Smooth muscle cell (in vitro differentiated cells): ENCODE results near the gene LKAAEAR1. TPM values are rescaled to one million over a fixed set of nuclear protein-coding genes. Genes with fewer than 3 reads are reported as not detected.

Source experiments
- DNase-seq: peaks from one replicate; lab custom pipeline; 2025; ENCODE audit not compliant: unreplicated experiment; lab: John Stamatoyannopoulos, UW
- H2AFZ ChIP-seq: fragments of 200-600 bp; sonication (generic); 2 replicates; pipeline ENCODE4 v1.6.0; 2016; ENCODE audit warnings: antibody characterized with exemption, low read depth, mild to moderate bottlenecking
- H3F3A ChIP-seq: fragments of 200-600 bp; sonication (generic); 2 replicates; pipeline ENCODE4 v1.6.0; 2017; ENCODE audit warnings: antibody characterized with exemption, low read depth
- H3K27ac ChIP-seq: fragments of 200-600 bp; sonication (generic); 2 replicates; pipeline ENCODE4 v1.5.1; 2016; ENCODE audit warnings: low read depth, mild to moderate bottlenecking
- H3K27me3 ChIP-seq: fragments of 200-600 bp; sonication (generic); 2 replicates; pipeline ENCODE4 v1.6.1; 2016; ENCODE audit warnings: low read depth, mild to moderate bottlenecking
- H3K36me3 ChIP-seq: fragments of 200-600 bp; sonication (generic); 2 replicates; pipeline ENCODE4 v1.5.1; 2016; ENCODE audit warnings: low read depth
- H3K4me1 ChIP-seq: fragments of 200-600 bp; sonication (generic); 2 replicates; pipeline ENCODE4 v1.5.1; 2016; ENCODE audit warnings: low read depth
- H3K4me2 ChIP-seq: fragments of 200-600 bp; sonication (generic); 2 replicates; pipeline ENCODE4 v1.6.0; 2016; ENCODE audit warnings: mild to moderate bottlenecking
- H3K4me3 ChIP-seq: fragments of 200-600 bp; sonication (generic); 2 replicates; pipeline ENCODE4 v1.5.1; 2016; ENCODE audit warnings: mild to moderate bottlenecking
- H3K79me2 ChIP-seq: fragments of 200-600 bp; sonication (generic); 2 replicates; pipeline ENCODE4 v1.6.0; 2016; ENCODE audit warnings: low read depth, mild to moderate bottlenecking
- H3K9ac ChIP-seq: fragments of 200-600 bp; sonication (generic); 2 replicates; pipeline ENCODE4 v1.6.0; 2016; ENCODE audit warnings: low read depth
- H3K9me3 ChIP-seq: fragments of 200-600 bp; sonication (generic); replicated peaks from 2 replicates; pipeline ENCODE4 v1.5.1; 2016; ENCODE audit warnings: low read depth
- H4K20me1 ChIP-seq: fragments of 200-600 bp; sonication (generic); 2 replicates; pipeline ENCODE4 v1.6.0; 2016; ENCODE audit warnings: low read depth
- CTCF ChIP-seq: fragments of 200-600 bp; sonication (generic); IDR thresholded peaks from 2 replicates; pipeline ENCODE4 v1.5.1; 2017; ENCODE audit warnings: borderline replicate concordance, mild to moderate bottlenecking, antibody characterized with exemption; ENCODE audit not compliant: insufficient read depth, poor library complexity, severe bottlenecking
- WGBS: methylation state at CpG from one replicate; pipeline ENCODE4 v1.1.7; 2016; ENCODE audit warnings: low lambda C conversion rate; 5-methylcytosine and 5-hydroxymethylcytosine counted together
- polyA plus RNA-seq: library from polyadenylated mRNA; unstranded; fragments of >200 nt; fragmentation: Nextera tagmentation; extraction: Ambion mirVana; gene quantifications from 2 replicates; pipeline ENCODE4 v1.2.1, GENCODE V29; 2016
- total RNA-seq: library from RNA; depleted of rRNA; stranded (reverse); fragments of >200 nt; gene quantifications from 2 replicates; pipeline ENCODE4 v1.2.3, GENCODE V29; 2014

Gene LKAAEAR1
- total and polyA plus RNA-seq, 2 experiments from 2014 or later = 0.79 TPM; not detected in 1

DNA sequence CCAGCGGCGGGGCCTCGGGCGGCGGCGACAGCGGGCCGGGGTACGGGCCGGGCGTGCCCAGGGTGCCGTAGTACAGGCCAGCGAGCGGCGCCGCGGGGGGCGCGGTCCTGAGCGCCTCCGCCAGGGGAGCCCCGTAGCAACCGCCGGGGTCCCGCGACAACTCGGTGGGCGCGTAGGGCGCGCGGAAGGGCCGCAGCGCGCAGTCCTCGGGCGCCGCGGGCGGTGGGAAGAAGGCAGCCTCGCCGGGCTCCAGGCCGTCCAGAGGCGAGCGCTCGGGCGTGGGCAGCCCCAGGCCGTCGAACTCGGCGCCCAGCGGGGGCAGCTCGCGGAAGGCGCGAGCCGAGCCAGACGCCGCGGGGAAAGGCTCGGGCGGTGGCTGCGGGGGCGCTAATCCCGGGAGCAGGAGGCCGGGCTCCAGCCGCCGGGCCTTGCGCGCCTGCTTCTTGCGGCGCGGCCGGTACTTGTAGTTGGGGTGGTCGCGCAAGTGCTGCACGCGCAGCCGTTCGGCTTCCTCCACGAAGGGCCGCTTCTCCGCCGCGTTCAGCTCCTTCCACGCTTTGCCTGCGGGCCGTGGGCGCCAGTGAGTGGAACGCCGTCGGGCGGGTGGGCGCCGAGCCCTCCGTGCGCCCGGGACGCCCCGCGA lies 35.7 kb downstream of the LKAAEAR1 start:
- H3K9ac ChIP-seq = no peak overlapping the region
- peaks cover 4% of the 10 kb centered on the region for H3F3A ChIP-seq
- H2AFZ ChIP-seq = no peak overlapping the region
- peaks cover 4% of the 10 kb centered on the region for H3K4me1 ChIP-seq
- peaks cover 9% of the 10 kb centered on the region for H3K27me3 ChIP-seq
- H3K27ac ChIP-seq = no peak overlapping the region
- TF ChIP-seq CTCF = no peak
- no peak for DNase-seq
- peak overlapping the region; percentile 46 for H3K4me3 ChIP-seq
- peak overlapping the region; percentile 83 for H3K4me2 ChIP-seq
- H4K20me1 ChIP-seq = peaks cover 6% of the 10 kb centered on the region
- H3K79me2 ChIP-seq = no peaks in the 10 kb centered on the region
- WGBS = 4% methylated on average over 75 of the region's 101 CpGs
- H3K9me3 ChIP-seq = no peaks in the 10 kb centered on the region
- H3K36me3 ChIP-seq = no peaks in the 10 kb centered on the region

GRCh38 chr20:64047968-64048401 lies 36.2 kb downstream of the LKAAEAR1 start:
- Histone ChIP-seq H3K27ac (no peak overlapping the region), H3K4me1 (peaks cover 4% of the 10 kb centered on the region), H3K36me3 (no peaks in the 10 kb centered on the region), H3K27me3 (peaks cover 9% of the 10 kb centered on the region), H3K9ac (no peak overlapping the region), H3K4me2 (peak overlapping the region; percentile 83), H3F3A (peaks cover 6% of the 10 kb centered on the region), H3K79me2 (no peaks in the 10 kb centered on the region), H4K20me1 (peaks cover 6% of the 10 kb centered on the region), H3K4me3 (peak overlapping the region; percentile 46), H2AFZ (no peak overlapping the region), H3K9me3 (no peaks in the 10 kb centered on the region)
- no peak for TF ChIP-seq CTCF
- DNase-seq = no peak
- WGBS = 14% methylated on average over 48 of the region's 49 CpGs

DNA sequence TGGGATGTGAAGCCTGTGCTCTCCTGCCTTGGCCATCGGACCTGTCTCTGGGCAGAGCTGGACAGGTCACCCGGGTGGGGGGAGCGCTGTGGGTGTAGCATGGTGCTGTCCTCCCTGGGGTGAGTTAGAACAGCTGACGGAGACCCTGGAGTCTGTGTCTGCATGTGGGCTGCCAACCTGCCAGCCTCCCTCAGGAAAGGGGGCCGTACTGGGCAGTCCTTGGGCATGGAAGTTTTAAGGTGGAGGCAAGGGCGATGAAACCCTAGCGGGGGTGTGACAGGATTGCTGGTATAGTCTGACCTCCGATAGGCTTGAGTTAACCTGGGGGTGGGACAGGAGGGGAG lies 37.2 kb downstream of the LKAAEAR1 start:
- no peak overlapping the region for H3K9ac ChIP-seq
- no peaks in the 10 kb centered on the region for H3K9me3 ChIP-seq
- peaks cover 6% of the 10 kb centered on the region for H3F3A ChIP-seq
- no peak overlapping the region for H3K27ac ChIP-seq
- no peaks in the 10 kb centered on the region for H3K79me2 ChIP-seq
- peaks cover 9% of the 10 kb centered on the region for H3K4me1 ChIP-seq
- H3K4me2 ChIP-seq = no peak overlapping the region
- no peak overlapping the region for H2AFZ ChIP-seq
- 91% methylated on average over 7 of the region's 8 CpGs for WGBS
- H3K36me3 ChIP-seq = no peaks in the 10 kb centered on the region
- peaks cover 6% of the 10 kb centered on the region for H4K20me1 ChIP-seq
- no peak for TF ChIP-seq CTCF
- no peak overlapping the region for H3K4me3 ChIP-seq
- H3K27me3 ChIP-seq = peaks cover 12% of the 10 kb centered on the region
- no peak for DNase-seq

- peaks cover 6% of the 10 kb centered on the region for H3F3A ChIP-seq
- H3K4me2 ChIP-seq = no peak overlapping the region
- no peak overlapping the region for H3K4me3 ChIP-seq
- 78% methylated on average over 11 of the region's 11 CpGs for WGBS
- peaks cover 6% of the 10 kb centered on the region for H4K20me1 ChIP-seq
- H3K36me3 ChIP-seq = no peaks in the 10 kb centered on the region
- no peak overlapping the region for H3K27ac ChIP-seq
- no peaks in the 10 kb centered on the region for H3K79me2 ChIP-seq
- no peak overlapping the region for H3K9ac ChIP-seq
- TF ChIP-seq CTCF = no peak
- peaks cover 26% of the 10 kb centered on the region for H3K27me3 ChIP-seq
- DNase-seq = no peak
- peaks cover 15% of the 10 kb centered on the region for H3K4me1 ChIP-seq
- no peak overlapping the region for H2AFZ ChIP-seq
- no peaks in the 10 kb centered on the region for H3K9me3 ChIP-seq
Measured at GRCh38 chr20:64045346-64046011, 38.7 kb downstream of the LKAAEAR1 start.
